ENCODE data around the gene CAMK2N2.

CAMK2N2 gene

GRCh38 chr3:184230603-184231528 lies 30.5 kb downstream of the CAMK2N2 start:
- peak overlapping the region; percentile 63 for H3K4me3 ChIP-seq (ENCODE audit: low read depth, low read length)

GRCh38 chr3:184230081-184230602 lies 31.2 kb downstream of the CAMK2N2 start:
- no peaks in the 10 kb centered on the region for H3K36me3 ChIP-seq (ENCODE audit: control insufficient read depth, insufficient read depth, low read length)
- H3K9me3 ChIP-seq (ENCODE audit: control insufficient read depth, low read length), result no peaks in the 10 kb centered on the region
- H3K27ac ChIP-seq, result no peak overlapping the region
- peak overlapping the region; percentile 83 for H3K4me2 ChIP-seq (ENCODE audit: low read length)
- H3K9ac ChIP-seq, result no peak overlapping the region
- H3K4me1 ChIP-seq, result peaks cover 7% of the 10 kb centered on the region
- peak overlapping the region; percentile 63 for H3K4me3 ChIP-seq (ENCODE audit: low read depth, low read length)
- H3K27me3 ChIP-seq (ENCODE audit: control insufficient read depth, insufficient read depth, low read length), result no peaks in the 10 kb centered on the region
- no peaks in the 10 kb centered on the region for H3K79me2 ChIP-seq
- no peak for TF ChIP-seq CTCF (IDR thresholded peaks at IDR 0.05)
- peak overlapping the region; percentile 75 for H2AFZ ChIP-seq

More at GRCh38 chr3:184230603-184231528, 30.5 kb downstream of the CAMK2N2 start:
- Histone ChIP-seq H3K4me1 (peaks cover 7% of the 10 kb centered on the region), H3K4me2 (ENCODE audit: low read length) (peak overlapping the region; percentile 83), H3K27ac (peak overlapping the region; percentile 45), H3K36me3 (ENCODE audit: control insufficient read depth, insufficient read depth, low read length) (no peaks in the 10 kb centered on the region), H3K9me3 (ENCODE audit: control insufficient read depth, low read length) (no peaks in the 10 kb centered on the region), H3K9ac (no peak overlapping the region), H2AFZ (peak overlapping the region; percentile 75), H3K79me2 (no peaks in the 10 kb centered on the region), H3K27me3 (ENCODE audit: control insufficient read depth, insufficient read depth, low read length) (no peaks in the 10 kb centered on the region)
- no peak for TF ChIP-seq CTCF (IDR thresholded peaks at IDR 0.05)

GRCh38 chr3:184229394-184230080 lies 31.8 kb downstream of the CAMK2N2 start, which contains the start of gene VWA5B2:
Gene VWA5B2 (plus strand): TSS chr3:184229585. CDS start chr3:184230529, 944 bp downstream.
- Histone ChIP-seq H3K27me3 (ENCODE audit: control insufficient read depth, insufficient read depth, low read length) (no peaks in the 10 kb centered on the region), H2AFZ (peak within 1 kb of the TSS; percentile 75), H3K9ac (no peak within 1 kb of the TSS), H3K36me3 (ENCODE audit: control insufficient read depth, insufficient read depth, low read length) (no peaks in the 10 kb centered on the region), H3K4me2 (ENCODE audit: low read length) (peak within 1 kb of the TSS; percentile 83), H3K27ac (peak within 1 kb of the TSS; percentile 6), H3K79me2 (no peaks in the 10 kb centered on the region), H3K4me1 (peaks cover 5% of the 10 kb centered on the region), H3K9me3 (ENCODE audit: control insufficient read depth, low read length) (no peaks in the 10 kb centered on the region), H3K4me3 (ENCODE audit: low read depth, low read length) (peak within 1 kb of the TSS; percentile 63)
- TF ChIP-seq CTCF (IDR thresholded peaks at IDR 0.05), result peak; percentile 45

- H3K4me3 ChIP-seq (ENCODE audit: low read depth, low read length), result no peak overlapping the region
- TF ChIP-seq CTCF (IDR thresholded peaks at IDR 0.05), result no peak
- H3K27me3 ChIP-seq (ENCODE audit: control insufficient read depth, insufficient read depth, low read length), result no peaks in the 10 kb centered on the region
- no peak overlapping the region for H3K4me2 ChIP-seq (ENCODE audit: low read length)
- H3K36me3 ChIP-seq (ENCODE audit: control insufficient read depth, insufficient read depth, low read length), result no peaks in the 10 kb centered on the region
- no peaks in the 10 kb centered on the region for H3K79me2 ChIP-seq
- no peaks in the 10 kb centered on the region for H3K9me3 ChIP-seq (ENCODE audit: control insufficient read depth, low read length)
- H3K27ac ChIP-seq, result no peak overlapping the region
- no peaks in the 10 kb centered on the region for H3K4me1 ChIP-seq
- H2AFZ ChIP-seq, result no peak overlapping the region
- no peak overlapping the region for H3K9ac ChIP-seq
Measured at GRCh38 chr3:184228376-184229137, 32.8 kb downstream of the CAMK2N2 start.

All from parathyroid adenoma (tissue), 2 donors.